Measurements from ENCODE around the gene MAN2C1. TPM values are rescaled to one million over a fixed set of nuclear protein-coding genes. Genes with fewer than 3 reads are reported as not detected.

Gene MAN2C1
- total and polyA plus RNA-seq, 9 of the 15 experiments (the other 6 are each of a cell fraction or from before 2014, with no cell fraction given) = 2.0 to 141 (median 39.9) TPM

DNA sequence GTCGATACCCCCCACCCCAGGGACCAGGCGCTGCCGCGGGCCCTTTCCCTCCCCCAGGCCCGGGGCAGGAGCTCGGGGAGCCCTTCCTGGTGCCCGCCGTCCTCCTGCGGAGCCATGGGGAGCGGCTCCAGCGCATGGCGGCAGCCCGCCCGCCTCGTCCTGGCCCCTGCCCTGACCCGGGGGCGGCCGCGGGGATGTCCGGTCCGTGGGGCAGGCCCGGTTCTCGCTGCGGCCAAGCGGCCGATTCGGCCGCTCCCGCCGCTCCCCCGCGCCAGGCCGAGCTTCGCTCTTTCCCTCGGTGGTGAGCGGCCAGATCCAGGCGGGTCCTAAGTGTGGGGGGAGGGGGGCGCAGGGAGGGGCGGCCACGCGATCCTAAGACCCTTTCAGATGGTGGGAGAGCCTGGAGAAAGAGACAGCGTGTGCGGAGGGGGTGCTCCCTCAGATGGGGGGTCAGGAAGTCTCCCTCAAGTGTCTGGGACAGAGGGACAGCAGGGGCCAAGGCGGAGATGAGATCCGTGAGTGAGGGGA, 20.3 kb downstream of the MAN2C1 start (continued):
- TF ChIP-seq AFF1 (IDR thresholded peaks at IDR 0.05; ENCODE audit: low read depth in 1 of 2, partially characterized antibody in 2 of 2) = no peak
- TF ChIP-seq BDP1 (IDR thresholded peaks at IDR 0.05; ENCODE audit: insufficient read depth, insufficient read length) = no peak

GRCh38 chr15:75347222-75348033, 21.0 kb downstream of the MAN2C1 start:
- H3K4me2 ChIP-seq (ENCODE audit: insufficient read depth, low read length) = peak overlapping the region; percentile 80
- intact Hi-C loops (cut with micrococcal nuclease) (no loop called here), in situ Hi-C loops (cut with MboI) (no loop called here)
- no peaks in the 10 kb centered on the region for H3K36me3 ChIP-seq (ENCODE audit: control insufficient read depth, insufficient read depth, low read length)
- H3K27ac ChIP-seq (ENCODE audit: extremely low read depth, low read depth, low read length) = peak overlapping the region; percentile 61; the same call in 2 of the 3 replicates
- 9% methylated on average over 49 of the region's 65 CpGs for WGBS (ENCODE audit: insufficient coverage, low coverage, missing lambda C conversion rate)
- H3K9me1 ChIP-seq (ENCODE audit: control insufficient read depth, insufficient read depth, low read length) = no peaks in the 10 kb centered on the region
- H3K9ac ChIP-seq (ENCODE audit: insufficient read depth in 1 of 2, low read depth in 2 of 2, low read length in 2 of 2) = peak overlapping the region; percentile 72 to 89
- H3K4me1 ChIP-seq (replicated peaks in 1 of 2; ENCODE audit: control insufficient read depth in 2 of 2, insufficient read depth in 2 of 2, low read length in 2 of 2) = peaks cover 4 to 31% of the 10 kb centered on the region in 2 experiments; a peak in 3 of 5 replicates
- ATAC-seq (peak; percentile 83), FAIRE-seq (peak; percentile 48), DNase-seq (ENCODE audit: extremely low read depth in 1 of 4, low spot score in 3 of 4) (peak; percentile 57 to 72 (median 69))
- H4K20me1 ChIP-seq (replicated peaks; ENCODE audit: control insufficient read depth, insufficient read depth, low read length) = no peaks in the 10 kb centered on the region
- H3K79me2 ChIP-seq (ENCODE audit: control insufficient read depth, insufficient read depth, low read length) = no peaks in the 10 kb centered on the region
- H2AFZ ChIP-seq (ENCODE audit: low read depth, low read length) = peak overlapping the region; percentile 95
- H3K27me3 ChIP-seq (ENCODE audit: control insufficient read depth in 2 of 2, insufficient read depth in 2 of 2, low read length in 2 of 2) = no peaks in the 10 kb centered on the region
- peak overlapping the region; percentile 55 for H3K4me3 ChIP-seq
- POLR2A ChIA-PET = interaction anchor here (0.6 to 1.0 kb wide), 4 partner anchors 39 to 231 kb away, joined by 3 read pairs; partner anchors contain the start of gene PTPN9
- CTCF ChIA-PET (ENCODE audit: low intra/inter-chr PET ratio) = no interaction called here
- no peaks in the 10 kb centered on the region for H3K9me3 ChIP-seq (replicated peaks; ENCODE audit: control insufficient read depth, insufficient read depth, low read depth, low read length)
- TSS peak; percentile 71 for BruUV-seq (replicated peaks)
- TF ChIP-seq RBFOX2 (IDR thresholded peaks at IDR 0.05; ENCODE audit: low read depth, low read length) (peak; percentile 65), ZNF146 (CRISPR knock-in tag; IDR thresholded peaks at IDR 0.05; ENCODE audit: unreplicated experiment) (no peak), LARP7 (IDR thresholded peaks at IDR 0.05) (no peak), GABPA (tag; conservative IDR thresholded peaks at IDR 0.05; ENCODE audit: low read depth) (peak; percentile 36; the same call in 1 of the 2 replicates), C11orf30 (IDR thresholded peaks at IDR 0.05; ENCODE audit: low read depth) (no peak), ATF1 (CRISPR knock-in tag; IDR thresholded peaks at IDR 0.05) (no peak), ATF1 (tag; IDR thresholded peaks at IDR 0.05) (peak; percentile 29; the same call in 1 of the 2 replicates), SMARCB1 (IDR thresholded peaks at IDR 0.05; ENCODE audit: insufficient read length, low read depth) (no peak), RB1 (IDR thresholded peaks at IDR 0.05; ENCODE audit: low read depth) (peak; percentile 39; the same call in 1 of the 2 replicates), SMARCE1 (IDR thresholded peaks at IDR 0.05) (no peak), FOXM1 (IDR thresholded peaks at IDR 0.05; ENCODE audit: low read depth) (peak; percentile 69; the same call in 1 of the 2 replicates), FOXM1 (CRISPR knock-in tag; IDR thresholded peaks at IDR 0.05; ENCODE audit: low read depth) (0 out of 2 replicates have a peak, but pooled peaks have one; percentile 38), SMARCC2 (IDR thresholded peaks at IDR 0.05; ENCODE audit: low read depth) (no peak)
- TF ChIP-seq, protein P1, sequence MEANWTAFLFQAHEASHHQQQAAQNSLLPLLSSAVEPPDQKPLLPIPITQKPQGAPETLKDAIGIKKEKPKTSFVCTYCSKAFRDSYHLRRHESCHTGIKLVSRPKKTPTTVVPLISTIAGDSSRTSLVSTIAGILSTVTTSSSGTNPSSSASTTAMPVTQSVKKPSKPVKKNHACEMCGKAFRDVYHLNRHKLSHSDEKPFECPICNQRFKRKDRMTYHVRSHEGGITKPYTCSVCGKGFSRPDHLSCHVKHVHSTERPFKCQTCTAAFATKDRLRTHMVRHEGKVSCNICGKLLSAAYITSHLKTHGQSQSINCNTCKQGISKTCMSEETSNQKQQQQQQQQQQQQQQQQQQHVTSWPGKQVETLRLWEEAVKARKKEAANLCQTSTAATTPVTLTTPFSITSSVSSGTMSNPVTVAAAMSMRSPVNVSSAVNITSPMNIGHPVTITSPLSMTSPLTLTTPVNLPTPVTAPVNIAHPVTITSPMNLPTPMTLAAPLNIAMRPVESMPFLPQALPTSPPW (CRISPR knock-in tag; IDR thresholded peaks at IDR 0.05) = peak; percentile 50; the same call in 1 of the 2 replicates
